H1 (cell line): Measurements from ENCODE around the gene WRAP73. TPM values are rescaled to one million over a fixed set of nuclear protein-coding genes. Genes with fewer than 3 reads are reported as not detected.

Source experiments
- CTCF ChIA-PET: fragments of 300-600 bp; sonication (Branson Sonifier 250); formaldehyde crosslinking; loops from one replicate; lab custom pipeline; 2021; ENCODE audit not compliant: partially characterized antibody; lab: Charles Lee
- POLR2A ChIA-PET: fragments of 300-600 bp; sonication (Branson Sonifier 250); formaldehyde crosslinking; loops from one replicate; lab custom pipeline; 2021; ENCODE audit warnings: inconsistent platforms; ENCODE audit not compliant: partially characterized antibody; lab: Charles Lee
- DNase-seq, 2 experiments: peaks; one replicate each; pipeline versions ENCODE4 v3.0.0 to v3.0.0-alpha.2; 2010 to 2022; ENCODE audit warnings: low spot score in 2 of 2, low read depth in 1 of 2, mixed read lengths in 1 of 2
- FAIRE-seq: peaks from 2 replicates; lab custom pipeline; 2011; peaks lifted over from hg19 to GRCh38; lab: Jason Lieb, UNC
- H2AFZ ChIP-seq: 2 replicates; pipeline ENCODE4 v1.8.1; 2012; ENCODE audit warnings: low read length, inconsistent platforms
- H2AK5ac ChIP-seq: 2 replicates; pipeline ENCODE4 v1.6.1; 2013; ENCODE audit warnings: low read depth, low read length
- H2BK120ac ChIP-seq: replicated peaks from 2 replicates; pipeline ENCODE3; 2013; ENCODE audit warnings: low read depth, low read length, inconsistent platforms
- H2BK12ac ChIP-seq: 2 replicates; pipeline ENCODE4 v1.6.1; 2013; ENCODE audit warnings: low read depth, low read length
- H2BK15ac ChIP-seq: 2 replicates; pipeline ENCODE4 v1.6.1; 2013; ENCODE audit warnings: low read length
- H2BK20ac ChIP-seq: 2 replicates; pipeline ENCODE4 v1.6.1; 2013; ENCODE audit warnings: low read length
- H2BK5ac ChIP-seq: 2 replicates; pipeline ENCODE4 v1.6.1; 2013; ENCODE audit warnings: low read depth, low read length
- H3K14ac ChIP-seq: 2 replicates; pipeline ENCODE4 v1.6.1; 2013; ENCODE audit warnings: inconsistent platforms; ENCODE audit not compliant: insufficient read length
- H3K18ac ChIP-seq: 2 replicates; pipeline ENCODE4 v1.6.1; 2013; ENCODE audit warnings: low read length; ENCODE audit errors: extremely low read depth
- H3K23ac ChIP-seq: 2 replicates; pipeline ENCODE4 v1.6.1; 2013; ENCODE audit warnings: inconsistent platforms; ENCODE audit not compliant: insufficient read length
- H3K23me2 ChIP-seq: 2 replicates; pipeline ENCODE4 v1.6.1; 2013; ENCODE audit warnings: low read depth, low read length
- H3K27ac ChIP-seq: 2 replicates; pipeline ENCODE4 v1.6.1; 2011; ENCODE audit warnings: low read depth, low read length, inconsistent platforms
- H3K27me3 ChIP-seq, 4 experiments: replicated peaks in 1 of 4; 1 replicate in 1 of 4; 2 replicates in 3 of 4; pipeline versions ENCODE4 v1.6.1 to v1.8.1; 2011 to 2013; ENCODE audit warnings: low read length in 3 of 4, mild to moderate bottlenecking in 3 of 4, inconsistent platforms in 2 of 4, mixed read lengths in 2 of 4, moderate library complexity in 1 of 4; ENCODE audit not compliant: control insufficient read depth in 3 of 4, insufficient read depth in 3 of 4; ENCODE audit errors: extremely low read depth in 1 of 4
- H3K36me3 ChIP-seq, 4 experiments: 2 replicates each; pipeline versions ENCODE4 v1.6.1 to v1.8.1; 2011 to 2013; ENCODE audit warnings: mild to moderate bottlenecking in 4 of 4, low read length in 3 of 4, moderate library complexity in 2 of 4, control low read depth in 1 of 4, inconsistent platforms in 1 of 4; ENCODE audit not compliant: insufficient read depth in 4 of 4, control insufficient read depth in 2 of 4
- H3K4ac ChIP-seq: replicated peaks from 2 replicates; pipeline ENCODE3; 2013; ENCODE audit warnings: low read length, low read depth, mixed read lengths, inconsistent platforms; ENCODE audit not compliant: insufficient read length
- H3K4me1 ChIP-seq, 4 experiments: replicated peaks in 1 of 4; 1 replicate in 1 of 4; 2 replicates in 3 of 4; pipeline versions ENCODE4 v1.6.1 to v1.8.1; 2011 to 2013; ENCODE audit warnings: low read length in 3 of 4, inconsistent platforms in 2 of 4, mixed read lengths in 1 of 4; ENCODE audit not compliant: insufficient read depth in 4 of 4, control insufficient read depth in 3 of 4
- H3K4me2 ChIP-seq, 2 experiments: 2 replicates each; pipeline versions ENCODE4 v1.6.1 to v1.8.1; 2011 to 2013; ENCODE audit warnings: low read depth in 2 of 2, low read length in 2 of 2, control low read depth in 1 of 2, inconsistent platforms in 1 of 2, mild to moderate bottlenecking in 1 of 2; ENCODE audit not compliant: insufficient read depth in 1 of 2
- H3K4me3 ChIP-seq, 4 experiments: fragments of 200-600, 300-600 bp in 1 of 4; sonication (generic), shearing (Covaris generic), sonication (Bioruptor Twin) in 1 of 4; 2 replicates each; pipeline versions ENCODE4 v1.5.1 to v1.8.1; 2011 to 2016; ENCODE audit warnings: low read length in 4 of 4, low read depth in 3 of 4, control low read depth in 2 of 4, inconsistent platforms in 2 of 4, mild to moderate bottlenecking in 2 of 4, mixed read lengths in 1 of 4, moderate library complexity in 1 of 4; ENCODE audit not compliant: insufficient read depth in 2 of 4; ENCODE audit errors: extremely low read depth in 1 of 4
- H3K56ac ChIP-seq: replicated peaks from 2 replicates; pipeline ENCODE3; 2013; ENCODE audit warnings: low read depth, mild to moderate bottlenecking, mixed read lengths, low read length, inconsistent platforms; ENCODE audit not compliant: insufficient read length
- H3K79me1 ChIP-seq: 2 replicates; pipeline ENCODE4 v1.6.1; 2013; ENCODE audit warnings: low read depth, low read length, control low read depth
- H3K79me2 ChIP-seq, 2 experiments: 2 replicates each; pipeline versions ENCODE4 v1.6.1 to v1.8.1; 2012 to 2013; ENCODE audit warnings: low read length in 2 of 2, mild to moderate bottlenecking in 2 of 2, inconsistent platforms in 1 of 2; ENCODE audit not compliant: insufficient read depth in 2 of 2, control insufficient read depth in 1 of 2
- H3K9ac ChIP-seq, 4 experiments: replicated peaks in 1 of 4; 1 replicate in 1 of 4; 2 replicates in 3 of 4; pipeline versions ENCODE4 v1.6.1 to v1.8.1; 2011 to 2013; ENCODE audit warnings: low read depth in 3 of 4, low read length in 3 of 4, control low read depth in 2 of 4, mild to moderate bottlenecking in 2 of 4, moderate library complexity in 2 of 4, inconsistent platforms in 1 of 4; ENCODE audit errors: extremely low read depth in 1 of 4
- H3K9me3 ChIP-seq, 2 experiments: 2 replicates each; pipeline versions ENCODE4 v1.6.1 to v1.8.1; 2012 to 2013; ENCODE audit warnings: mild to moderate bottlenecking in 2 of 2, moderate library complexity in 2 of 2, control low read depth in 1 of 2, inconsistent platforms in 1 of 2, low read depth in 1 of 2, low read length in 1 of 2, mixed read lengths in 1 of 2; ENCODE audit not compliant: insufficient read depth in 2 of 2
- H4K20me1 ChIP-seq, 2 experiments: replicated peaks in 1 of 2; 2 replicates each; pipeline versions ENCODE3 to v1.8.1; 2011 to 2013; ENCODE audit warnings: inconsistent platforms in 2 of 2, low read length in 2 of 2, mild to moderate bottlenecking in 1 of 2; ENCODE audit not compliant: insufficient read depth in 2 of 2, control insufficient read depth in 1 of 2
- H4K5ac ChIP-seq: 2 replicates; pipeline ENCODE4 v1.6.1; 2013; ENCODE audit warnings: low read length, low read depth, mixed read lengths, inconsistent platforms; ENCODE audit not compliant: insufficient read length
- H4K8ac ChIP-seq: 2 replicates; pipeline ENCODE4 v1.8.0; 2013; ENCODE audit warnings: mild to moderate bottlenecking, moderate library complexity, low read length, inconsistent platforms; ENCODE audit not compliant: insufficient read depth; ENCODE audit errors: extremely low read depth
- H4K91ac ChIP-seq: replicated peaks from 2 replicates; pipeline ENCODE3; 2013; ENCODE audit warnings: low read length, mixed read lengths, inconsistent platforms; ENCODE audit not compliant: insufficient read length
- CEBPB ChIP-seq: IDR thresholded peaks from 2 replicates; pipeline ENCODE4 v1.6.1; 2012; ENCODE audit warnings: low read depth, low read length
- CHD2 ChIP-seq: IDR thresholded peaks from 2 replicates; pipeline ENCODE4 v1.6.1; 2012; ENCODE audit warnings: low read length, improper control_type of control experiment
- CTBP2 ChIP-seq: IDR thresholded peaks from 2 replicates; pipeline ENCODE4 v1.7.0; 2011; ENCODE audit warnings: borderline replicate concordance, mild to moderate bottlenecking, moderate library complexity, mixed read lengths, low read length; ENCODE audit not compliant: insufficient read depth, insufficient read length
- EGR1 ChIP-seq: IDR thresholded peaks from 2 replicates; pipeline ENCODE4 v1.6.1; 2011; ENCODE audit warnings: low read depth, low read length, borderline replicate concordance
- EZH2 ChIP-seq: fragments of 200-600 bp; sonication (generic); IDR thresholded peaks from 2 replicates; pipeline ENCODE4 v1.7.1; 2012; ENCODE audit warnings: low read depth, mild to moderate bottlenecking, moderate library complexity, low read length, inconsistent platforms; ENCODE audit not compliant: severe bottlenecking
- KDM1A ChIP-seq: fragments of 200-600, 300-600 bp; sonication (generic); IDR thresholded peaks from 2 replicates; pipeline ENCODE4 v1.7.1; 2016; ENCODE audit warnings: mild to moderate bottlenecking, low read length, borderline replicate concordance
- NRF1 ChIP-seq: IDR thresholded peaks from 2 replicates; pipeline ENCODE4 v1.6.1; 2011; ENCODE audit warnings: mild to moderate bottlenecking, low read depth, low read length, improper control_type of control experiment
- PHF8 ChIP-seq: fragments of 200-600 bp; sonication (generic); conservative IDR thresholded peaks from 2 replicates; pipeline ENCODE4 v1.7.1; 2012; ENCODE audit warnings: low read depth, mild to moderate bottlenecking, inconsistent platforms, low read length, moderate library complexity
- POLR2A ChIP-seq, 2 experiments: IDR thresholded peaks; 1 replicate in 1 of 2; 2 replicates in 1 of 2; pipeline ENCODE4 v1.6.1; 2011; ENCODE audit warnings: low read depth in 2 of 2, low read length in 2 of 2, mild to moderate bottlenecking in 2 of 2; ENCODE audit errors: control extremely low read depth in 1 of 2
- SIN3A ChIP-seq, 2 experiments: IDR thresholded peaks in 1 of 2; conservative IDR thresholded peaks in 1 of 2; 2 replicates each; pipeline ENCODE4 v1.6.1; 2011 to 2012; ENCODE audit warnings: low read length in 2 of 2, improper control_type of control experiment in 1 of 2, low read depth in 1 of 2, mild to moderate bottlenecking in 1 of 2
- SUZ12 ChIP-seq: fragments of 200-600 bp; sonication (generic); IDR thresholded peaks from 2 replicates; pipeline ENCODE4 v1.6.1; 2012; ENCODE audit warnings: mild to moderate bottlenecking, inconsistent platforms, low read length, moderate library complexity, mixed read lengths
- TCF12 ChIP-seq: IDR thresholded peaks from 2 replicates; pipeline ENCODE4 v1.6.1; 2011; ENCODE audit warnings: low read depth, mild to moderate bottlenecking, low read length
- WGBS, 2 experiments: shearing (Covaris generic) in 1 of 2; methylation state at CpG; one replicate each; pipeline versions ENCODE4 v1.1.6 to v1.1.7; 2013 to 2015; ENCODE audit warnings: low lambda C conversion rate in 2 of 2, mixed read lengths in 2 of 2, inconsistent platforms in 1 of 2, low coverage in 1 of 2, missing lambda C conversion rate in 1 of 2; ENCODE audit not compliant: insufficient replicate concordance in 2 of 2, insufficient coverage in 1 of 2, insufficient read length in 1 of 2; ENCODE audit errors: extremely low coverage in 1 of 2, missing lambda C conversion rate in 1 of 2; 5-methylcytosine and 5-hydroxymethylcytosine counted together
- polyA plus RNA-seq, 7 experiments: library from polyadenylated mRNA; depleted of rRNA in 3 of 7; stranded (reverse) in 5 of 7; unstranded in 2 of 7; fragments of >200 nt in 5 of 7; fragments of 200-250 nt in 2 of 7; gene quantifications; 1 replicate in 5 of 7; 2 replicates in 1 of 7; 4 replicates in 1 of 7; pipeline versions ENCODE4 v1.2.1 to v1.2.3, GENCODE V29; 2011 to 2013; ENCODE audit warnings: missing spikeins in 2 of 7, mixed read lengths in 2 of 7
- total RNA-seq: library from RNA; stranded (reverse); fragmentation: NEBNext Ultra II Directional; extraction: Animal tissue kit (Norgen Biotek cat#: 25700); gene quantifications from 2 replicates; pipeline ENCODE4 v1.2.1, GENCODE V29; 2021
- TF ChIP-seq, protein P1 (sequence below): IDR thresholded peaks from 2 replicates; pipeline ENCODE4 v1.6.1; 2012; ENCODE audit warnings: inconsistent platforms

WRAP73 gene
- total and polyA plus RNA-seq, 2 of the 8 experiments (the other 6 are each of a cell fraction or from before 2014, with no cell fraction given), result 30.3 to 50.7 TPM

DNA sequence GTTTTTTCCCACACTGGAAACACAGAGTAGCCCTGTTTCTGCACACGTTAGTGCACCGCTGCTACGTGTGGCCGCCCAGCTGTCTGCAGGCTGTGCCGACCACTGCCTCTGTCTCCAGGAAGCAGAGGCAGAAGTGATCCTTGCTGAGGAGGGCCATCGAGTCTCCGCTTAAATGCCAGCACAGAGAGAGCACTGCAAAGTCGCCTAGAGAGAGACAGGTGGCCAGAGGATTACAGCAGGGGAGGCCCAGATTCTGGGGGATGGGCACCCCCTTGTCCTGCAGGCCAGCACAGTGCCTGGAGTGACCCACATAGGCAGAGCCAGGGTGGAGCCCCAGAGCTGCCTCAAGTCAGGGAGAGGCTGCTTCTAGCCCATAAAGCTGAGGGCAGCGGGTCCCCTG lies 19.0 kb downstream of the WRAP73 start:
- H3K18ac ChIP-seq, result peak overlapping the region; percentile 19; the same call in 1 of the 2 replicates
- DNase-seq (no peak), FAIRE-seq (no peak)
- H4K20me1 ChIP-seq, result peaks cover 4 to 12% of the 10 kb centered on the region in 2 experiments
- no peak overlapping the region for H3K4ac ChIP-seq
- H3K79me1 ChIP-seq, result no peaks in the 10 kb centered on the region
- ChIA-PET CTCF (interaction anchor here (0.8 to 4.8 kb wide), 5 partner anchors 10 to 177 kb away, joined by 3 to 22 read pairs (median 4); no protein-coding TSS in a partner anchor), POLR2A (interaction anchor here (0.9 to 1.1 kb wide), 3 partner anchors 18 to 133 kb away, joined by 3 to 4 read pairs (median 3); no protein-coding TSS in a partner anchor)
- H2BK12ac ChIP-seq, result no peak overlapping the region
- H3K36me3 ChIP-seq, result peaks cover 0 to 42% (median 13%) of the 10 kb centered on the region in 4 experiments; a peak in 6 of 8 replicates
- no peak overlapping the region for H4K5ac ChIP-seq
- H2BK20ac ChIP-seq, result no peak overlapping the region
- H2AK5ac ChIP-seq, result no peak overlapping the region
- no peak overlapping the region for H2BK15ac ChIP-seq
- no peak overlapping the region for H3K4me3 ChIP-seq
- no peak overlapping the region for H3K9ac ChIP-seq
- no peak overlapping the region for H3K56ac ChIP-seq
- H3K4me2 ChIP-seq, result no peak overlapping the region
- no peaks in the 10 kb centered on the region for H3K79me2 ChIP-seq
- no peaks in the 10 kb centered on the region for H3K9me3 ChIP-seq
- no peaks in the 10 kb centered on the region for H3K23me2 ChIP-seq
- no peak overlapping the region for H2AFZ ChIP-seq
- peaks cover 0 to 10% (median 2%) of the 10 kb centered on the region in 4 experiments; a peak in 3 of 7 replicates for H3K4me1 ChIP-seq
- H3K27ac ChIP-seq, result no peak overlapping the region
- H4K91ac ChIP-seq, result no peak overlapping the region
- peak overlapping the region; percentile 68 for H4K8ac ChIP-seq
- H2BK120ac ChIP-seq, result no peak overlapping the region
- peak overlapping the region; percentile 60 for H2BK5ac ChIP-seq
- no peak overlapping the region for H3K23ac ChIP-seq
- no peaks in the 10 kb centered on the region for H3K27me3 ChIP-seq
- H3K14ac ChIP-seq, result no peak overlapping the region
- 91% methylated on average over 9 of the region's 9 CpGs; no CpG with 5 or more reads in 1 of the 2 experiments for WGBS, 2 experiments
- TF ChIP-seq EGR1 (no peak), SUZ12 (no peak), TCF12 (no peak), POLR2A (IDR thresholded peaks at IDR 0.05; ENCODE audit: control extremely low read depth in 1 of 2, low read depth in 2 of 2, low read length in 2 of 2) (no peak), EZH2 (no peak), CHD2 (no peak), NRF1 (no peak), SIN3A (conservative IDR thresholded peaks at IDR 0.05 in 1 of 2, IDR thresholded peaks at IDR 0.05 in 1 of 2; ENCODE audit: low read depth in 1 of 2, low read length in 2 of 2) (no peak), CTBP2 (no peak), KDM1A (no peak), CEBPB (no peak), PHF8 (no peak)
- TF ChIP-seq, protein P1, sequence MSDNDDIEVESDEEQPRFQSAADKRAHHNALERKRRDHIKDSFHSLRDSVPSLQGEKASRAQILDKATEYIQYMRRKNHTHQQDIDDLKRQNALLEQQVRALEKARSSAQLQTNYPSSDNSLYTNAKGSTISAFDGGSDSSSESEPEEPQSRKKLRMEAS, result no peak
